GM12875 (cell line): ENCODE data around the gene TWSG1.
"Not testable (repeated sequence)": the region's sequence is repeated elsewhere in the genome, so short reads cannot be mapped to it uniquely, and the experiment has no call there.

ENCODE experiments used
- H3K4me3 ChIP-seq: one replicate; pipeline ENCODE4 v1.5.1; 2011; ENCODE audit warnings: low read depth, low read length, control low read depth
- CTCF ChIP-seq: IDR thresholded peaks from 2 replicates; pipeline ENCODE4 v1.5.1; 2011; ENCODE audit warnings: low read depth, mild to moderate bottlenecking, control low read depth, inconsistent platforms, low read length, moderate library complexity, borderline replicate concordance; ENCODE audit not compliant: insufficient read depth

Gene TWSG1

GRCh38 chr18:9437672-9438071 lies 103.1 kb downstream of the TWSG1 start:
- H3K4me3 ChIP-seq, result no peak overlapping the region
- no peak for TF ChIP-seq CTCF

GRCh38 chr18:9441061-9441460 lies 106.5 kb downstream of the TWSG1 start:
- TF ChIP-seq CTCF, result no peak
- no peak overlapping the region for H3K4me3 ChIP-seq

GRCh38 chr18:9444549-9444948 lies 110.0 kb downstream of the TWSG1 start:
- no peak overlapping the region for H3K4me3 ChIP-seq
- TF ChIP-seq CTCF, result no peak

GRCh38 chr18:9446839-9447238 lies 112.3 kb downstream of the TWSG1 start:
- no peak for TF ChIP-seq CTCF
- H3K4me3 ChIP-seq, result no peak overlapping the region

- H3K4me3 ChIP-seq, result no peak overlapping the region
- no peak for TF ChIP-seq CTCF
Observed at GRCh38 chr18:9447334-9447733, 112.8 kb downstream of the TWSG1 start.

- H3K4me3 ChIP-seq, result no peak overlapping the region
- TF ChIP-seq CTCF, result no peak
Observed at GRCh38 chr18:9449600-9450414, 115.2 kb downstream of the TWSG1 start.

- H3K4me3 ChIP-seq, result not testable (repeated sequence)
Observed at GRCh38 chr18:9450920-9451319, 116.3 kb downstream of the TWSG1 start.
